OCI-LY7 (cell line): ENCODE results near the gene KCTD3.

Experiments used
- CTCF ChIP-seq: fragments of 200-600 bp; sonication (generic); conservative IDR thresholded peaks from 2 replicates; pipeline ENCODE4 v1.5.1; 2014; ENCODE audit warnings: mild to moderate bottlenecking, antibody characterized with exemption, low read length, moderate library complexity, mixed read lengths
- EZH2phosphoT487 ChIP-seq: fragments of 200-600 bp; sonication (generic); IDR thresholded peaks from 2 replicates; pipeline ENCODE4 v1.6.1; 2018; ENCODE audit warnings: low read depth, borderline replicate concordance, mild to moderate bottlenecking, mixed run types, antibody characterized with exemption, low read length, moderate library complexity, mixed read lengths

DNA sequence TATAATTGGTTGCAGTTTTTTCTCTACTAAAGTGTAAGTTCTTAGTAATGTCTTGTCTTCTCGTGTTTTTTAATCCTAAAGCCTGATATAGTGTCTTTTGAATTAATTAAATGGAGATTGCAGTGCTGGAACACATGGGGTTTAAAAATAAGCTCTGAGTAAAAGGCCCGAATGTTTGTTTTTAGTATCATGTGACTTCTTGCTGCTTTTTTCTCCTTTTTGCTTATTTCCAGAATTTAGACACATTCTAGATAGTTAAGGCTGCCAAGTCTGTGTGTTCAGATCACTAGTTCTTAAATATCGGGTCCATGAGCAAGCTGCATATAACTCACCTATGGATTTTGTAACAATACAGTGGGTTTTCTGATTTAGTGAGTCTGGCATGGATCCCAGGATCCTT is 27.5 kb downstream of the KCTD3 start:
- TF ChIP-seq CTCF (no peak), EZH2phosphoT487 (no peak)
